ENCODE data around the gene AKR1A1.
"Not testable (repeated sequence)": the region's sequence is repeated elsewhere in the genome, so short reads cannot be mapped to it uniquely, and the experiment has no call there.

The AKR1A1 gene

DNA sequence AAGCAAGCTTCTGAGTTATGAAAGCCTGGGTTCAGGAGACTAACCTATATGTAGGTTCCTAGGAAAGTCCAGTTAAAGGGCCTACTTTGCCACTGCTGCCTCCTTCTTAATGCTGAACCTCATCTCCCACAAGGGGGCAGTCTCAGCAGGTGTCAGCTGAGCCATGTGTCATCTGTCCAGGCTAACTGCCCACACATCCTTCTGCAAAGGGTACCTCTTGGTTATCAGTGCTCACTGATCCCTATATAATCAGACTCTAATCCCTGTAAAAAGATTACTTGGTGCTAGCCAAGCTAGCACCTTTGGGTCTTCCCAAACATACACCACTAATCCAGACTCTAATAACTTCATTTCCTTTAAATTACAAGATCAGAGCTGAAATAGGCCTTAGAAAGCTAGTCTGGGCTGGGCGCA lies 38.0 kb upstream of the AKR1A1 start:
- H3K36me3 ChIP-seq (ENCODE audit: control insufficient read depth, insufficient read depth, low read length), result no peaks in the 10 kb centered on the region
- H2AFZ ChIP-seq, result no peak overlapping the region
- no peak overlapping the region for H3K4me3 ChIP-seq (ENCODE audit: low read depth, low read length)
- H3K27ac ChIP-seq, result no peak overlapping the region
- H3K9me3 ChIP-seq (ENCODE audit: control insufficient read depth, low read length), result no peaks in the 10 kb centered on the region
- H3K9ac ChIP-seq, result no peak overlapping the region
- no peak overlapping the region for H3K4me2 ChIP-seq (ENCODE audit: low read length)
- no peaks in the 10 kb centered on the region for H3K4me1 ChIP-seq
- H3K27me3 ChIP-seq (ENCODE audit: control insufficient read depth, insufficient read depth, low read length), result no peaks in the 10 kb centered on the region
- no peaks in the 10 kb centered on the region for H3K79me2 ChIP-seq
- TF ChIP-seq, protein P1, sequence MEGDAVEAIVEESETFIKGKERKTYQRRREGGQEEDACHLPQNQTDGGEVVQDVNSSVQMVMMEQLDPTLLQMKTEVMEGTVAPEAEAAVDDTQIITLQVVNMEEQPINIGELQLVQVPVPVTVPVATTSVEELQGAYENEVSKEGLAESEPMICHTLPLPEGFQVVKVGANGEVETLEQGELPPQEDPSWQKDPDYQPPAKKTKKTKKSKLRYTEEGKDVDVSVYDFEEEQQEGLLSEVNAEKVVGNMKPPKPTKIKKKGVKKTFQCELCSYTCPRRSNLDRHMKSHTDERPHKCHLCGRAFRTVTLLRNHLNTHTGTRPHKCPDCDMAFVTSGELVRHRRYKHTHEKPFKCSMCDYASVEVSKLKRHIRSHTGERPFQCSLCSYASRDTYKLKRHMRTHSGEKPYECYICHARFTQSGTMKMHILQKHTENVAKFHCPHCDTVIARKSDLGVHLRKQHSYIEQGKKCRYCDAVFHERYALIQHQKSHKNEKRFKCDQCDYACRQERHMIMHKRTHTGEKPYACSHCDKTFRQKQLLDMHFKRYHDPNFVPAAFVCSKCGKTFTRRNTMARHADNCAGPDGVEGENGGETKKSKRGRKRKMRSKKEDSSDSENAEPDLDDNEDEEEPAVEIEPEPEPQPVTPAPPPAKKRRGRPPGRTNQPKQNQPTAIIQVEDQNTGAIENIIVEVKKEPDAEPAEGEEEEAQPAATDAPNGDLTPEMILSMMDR (IDR thresholded peaks at IDR 0.05), result peak; percentile 51

DNA sequence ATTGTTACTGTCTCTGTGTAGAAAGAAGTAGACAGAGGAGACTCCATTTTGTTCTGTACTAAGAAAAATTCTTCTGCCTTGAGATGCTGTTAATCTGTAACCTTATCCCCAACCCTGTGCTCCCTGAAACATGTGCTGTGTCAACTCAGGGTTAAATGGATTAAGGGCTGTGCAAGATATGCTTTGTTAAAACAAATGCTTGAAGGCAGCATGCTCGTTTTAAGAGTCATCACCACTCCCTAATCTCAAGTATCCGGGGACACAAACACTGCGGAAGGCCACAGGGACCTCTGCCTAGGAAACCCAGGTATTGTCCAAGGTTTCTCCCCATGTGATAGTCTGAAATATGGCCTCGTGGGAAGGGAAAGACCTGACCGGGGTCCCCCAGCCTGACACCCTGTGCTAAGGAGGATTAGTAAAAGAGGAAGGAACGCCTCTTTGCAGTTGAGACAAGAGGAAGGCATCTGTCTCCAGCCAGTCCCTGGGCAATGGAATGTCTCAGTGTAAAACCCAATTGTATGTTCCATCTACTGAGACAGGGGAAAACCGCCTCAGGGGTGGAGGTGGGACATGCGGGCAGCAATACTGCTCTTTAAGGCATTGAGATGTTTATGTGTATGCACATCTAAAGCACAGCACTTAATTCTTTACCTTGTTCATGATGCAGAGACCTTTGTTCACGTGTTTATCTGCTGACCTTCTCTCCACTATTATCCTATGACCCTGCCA lies 36.9 kb upstream of the AKR1A1 start:
- not testable (repeated sequence) for H3K4me3 ChIP-seq (ENCODE audit: low read depth, low read length); H3K36me3 ChIP-seq (ENCODE audit: control insufficient read depth, insufficient read depth, low read length); H3K79me2 ChIP-seq; H3K9me3 ChIP-seq (ENCODE audit: control insufficient read depth, low read length); H2AFZ ChIP-seq; H3K4me2 ChIP-seq (ENCODE audit: low read length); H3K27me3 ChIP-seq (ENCODE audit: control insufficient read depth, insufficient read depth, low read length); H3K27ac ChIP-seq; H3K9ac ChIP-seq; H3K4me1 ChIP-seq

DNA sequence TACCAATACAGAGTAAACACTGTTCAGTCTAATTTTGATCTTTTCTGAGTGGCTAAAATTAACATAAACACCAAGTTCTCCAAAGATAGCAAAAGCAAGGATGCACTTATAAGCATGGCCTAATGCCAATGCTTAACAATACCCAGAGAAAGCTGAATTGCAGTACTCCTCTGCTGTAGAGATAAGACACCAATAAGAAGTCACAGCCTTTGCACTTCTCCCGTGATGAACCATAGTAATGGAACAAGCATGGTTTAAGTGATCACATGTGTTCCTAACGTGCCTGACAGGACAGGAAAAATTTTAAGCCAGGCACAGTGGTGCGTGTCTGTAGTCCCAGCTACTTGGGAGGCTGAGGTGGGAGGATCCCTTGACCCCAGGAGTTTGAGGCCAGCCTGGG lies 34.6 kb upstream of the AKR1A1 start:
- Histone ChIP-seq H3K9me3 (ENCODE audit: control insufficient read depth, low read length) (no peaks in the 10 kb centered on the region), H3K27me3 (ENCODE audit: control insufficient read depth, insufficient read depth, low read length) (no peaks in the 10 kb centered on the region), H3K9ac (no peak overlapping the region), H2AFZ (no peak overlapping the region), H3K4me1 (no peaks in the 10 kb centered on the region), H3K4me2 (ENCODE audit: low read length) (no peak overlapping the region), H3K27ac (no peak overlapping the region), H3K36me3 (ENCODE audit: control insufficient read depth, insufficient read depth, low read length) (no peaks in the 10 kb centered on the region), H3K4me3 (ENCODE audit: low read depth, low read length) (no peak overlapping the region), H3K79me2 (no peaks in the 10 kb centered on the region)
- TF ChIP-seq, protein P1 (IDR thresholded peaks at IDR 0.05), result no peak

DNA sequence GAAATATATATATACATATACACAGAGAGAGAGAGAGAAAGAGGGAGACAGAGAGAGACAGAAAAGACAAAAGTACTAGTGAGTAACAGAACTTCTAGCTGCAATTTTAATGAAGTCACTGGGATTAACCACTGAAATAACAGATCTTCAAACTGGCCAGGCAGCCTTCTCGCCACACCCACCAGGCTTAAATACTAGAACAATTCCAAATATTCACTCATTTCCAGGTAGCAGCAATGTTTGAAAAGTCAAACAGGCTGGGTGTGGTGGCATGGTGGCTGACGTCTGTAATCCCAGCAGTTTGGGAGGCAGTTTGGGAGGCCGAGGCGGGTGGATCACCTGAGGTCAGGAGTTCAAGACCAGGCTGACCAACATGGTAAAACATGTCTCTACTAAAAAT lies 34.2 kb upstream of the AKR1A1 start:
- H3K4me1 ChIP-seq, result no peaks in the 10 kb centered on the region
- no peaks in the 10 kb centered on the region for H3K36me3 ChIP-seq (ENCODE audit: control insufficient read depth, insufficient read depth, low read length)
- H3K27ac ChIP-seq, result no peak overlapping the region

DNA sequence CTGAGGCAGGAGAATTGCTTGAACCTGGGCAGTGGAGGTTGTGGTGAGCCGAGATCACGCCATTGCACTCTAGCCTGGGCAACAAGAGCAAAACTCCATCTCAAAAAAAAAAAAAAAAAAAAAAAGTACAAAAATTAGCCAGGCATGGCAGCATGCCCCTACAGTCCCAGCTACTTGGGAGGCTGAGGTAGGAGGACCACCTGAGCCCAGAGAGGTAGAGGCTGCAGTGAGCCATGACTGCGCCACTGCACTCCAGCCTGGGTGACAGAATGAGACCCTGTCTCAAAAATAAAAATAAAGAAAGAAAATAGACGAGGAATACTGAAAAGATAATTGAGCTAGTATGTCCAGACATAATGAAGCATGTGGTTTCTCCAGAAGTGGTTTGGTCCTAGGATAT lies 32.3 kb upstream of the AKR1A1 start:
- not testable (repeated sequence) for H2AFZ ChIP-seq; H3K27ac ChIP-seq; H3K9ac ChIP-seq; H3K9me3 ChIP-seq (ENCODE audit: control insufficient read depth, low read length); H3K36me3 ChIP-seq (ENCODE audit: control insufficient read depth, insufficient read depth, low read length); H3K4me2 ChIP-seq (ENCODE audit: low read length); H3K27me3 ChIP-seq (ENCODE audit: control insufficient read depth, insufficient read depth, low read length); H3K4me1 ChIP-seq; H3K79me2 ChIP-seq; H3K4me3 ChIP-seq (ENCODE audit: low read depth, low read length)

More for the DNA sequence above, 34.2 kb upstream of the AKR1A1 start:
- no peak overlapping the region for H3K4me3 ChIP-seq (ENCODE audit: low read depth, low read length)
- H2AFZ ChIP-seq, result no peak overlapping the region
- H3K9me3 ChIP-seq (ENCODE audit: control insufficient read depth, low read length), result no peaks in the 10 kb centered on the region
- no peak overlapping the region for H3K4me2 ChIP-seq (ENCODE audit: low read length)
- H3K79me2 ChIP-seq, result no peaks in the 10 kb centered on the region
- no peaks in the 10 kb centered on the region for H3K27me3 ChIP-seq (ENCODE audit: control insufficient read depth, insufficient read depth, low read length)
- TF ChIP-seq, protein P1 (IDR thresholded peaks at IDR 0.05), result no peak
- no peak overlapping the region for H3K9ac ChIP-seq

DNA sequence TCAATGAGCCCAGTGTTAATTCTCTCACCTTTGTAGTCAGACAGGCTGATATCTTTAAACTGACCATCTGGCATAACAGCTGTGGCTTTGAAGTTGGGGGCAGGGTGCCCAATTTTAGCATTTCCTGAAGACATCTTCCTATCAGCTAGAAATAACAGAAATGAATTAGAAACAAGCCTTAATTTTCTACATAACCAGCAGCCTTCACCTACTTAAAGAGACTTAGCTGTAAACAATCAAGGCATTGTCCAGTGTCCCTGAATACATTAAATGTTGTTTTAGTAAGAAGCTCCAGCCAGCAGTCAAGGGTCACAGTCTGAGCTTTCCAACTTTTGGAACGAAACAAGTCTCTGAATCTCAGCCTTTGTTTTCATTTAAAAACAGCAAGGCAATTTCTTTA lies 31.7 kb upstream of the AKR1A1 start:
- H3K27me3 ChIP-seq (ENCODE audit: control insufficient read depth, insufficient read depth, low read length), result no peaks in the 10 kb centered on the region
- H3K4me2 ChIP-seq (ENCODE audit: low read length), result no peak overlapping the region
- no peak overlapping the region for H2AFZ ChIP-seq
- no peaks in the 10 kb centered on the region for H3K4me1 ChIP-seq
- no peaks in the 10 kb centered on the region for H3K36me3 ChIP-seq (ENCODE audit: control insufficient read depth, insufficient read depth, low read length)
- no peak overlapping the region for H3K4me3 ChIP-seq (ENCODE audit: low read depth, low read length)
- no peak overlapping the region for H3K9ac ChIP-seq
- no peaks in the 10 kb centered on the region for H3K9me3 ChIP-seq (ENCODE audit: control insufficient read depth, low read length)
- no peak overlapping the region for H3K27ac ChIP-seq
- H3K79me2 ChIP-seq, result no peaks in the 10 kb centered on the region
- TF ChIP-seq, protein P1 (IDR thresholded peaks at IDR 0.05), result no peak

DNA sequence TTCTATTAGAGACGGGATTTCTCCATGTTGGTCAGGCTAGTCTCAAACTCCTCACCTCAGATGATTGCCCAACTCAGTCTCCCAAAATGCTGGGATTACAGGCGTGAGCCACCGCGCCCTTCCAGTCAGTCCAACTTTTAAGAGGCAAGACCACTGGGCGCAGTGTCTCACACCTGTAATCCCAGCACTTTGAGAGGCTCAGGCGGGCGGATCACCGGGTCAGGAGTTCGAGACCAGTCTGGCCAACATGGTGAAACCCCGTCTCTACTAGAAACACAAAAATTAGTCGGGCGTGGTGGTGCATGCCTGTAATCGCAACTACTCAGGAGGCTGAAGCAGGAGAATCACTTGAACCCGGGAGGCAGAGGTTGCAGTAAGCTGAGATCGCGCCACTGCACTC lies 30.9 kb upstream of the AKR1A1 start:
- H3K36me3 ChIP-seq (ENCODE audit: control insufficient read depth, insufficient read depth, low read length); H3K4me3 ChIP-seq (ENCODE audit: low read depth, low read length); H3K4me2 ChIP-seq (ENCODE audit: low read length); H3K79me2 ChIP-seq; H3K27ac ChIP-seq; H3K9me3 ChIP-seq (ENCODE audit: control insufficient read depth, low read length); H2AFZ ChIP-seq; H3K4me1 ChIP-seq; H3K27me3 ChIP-seq (ENCODE audit: control insufficient read depth, insufficient read depth, low read length); H3K9ac ChIP-seq: not testable (repeated sequence)
